Fibroblast of peridontal ligament (primary cell): ENCODE measurements around the gene AGO3.

Experiments
- DNase-seq: peaks from one replicate; pipeline ENCODE4 v3.0.0-alpha.2; 2010; ENCODE audit errors: extremely low read depth

The AGO3 gene

DNA sequence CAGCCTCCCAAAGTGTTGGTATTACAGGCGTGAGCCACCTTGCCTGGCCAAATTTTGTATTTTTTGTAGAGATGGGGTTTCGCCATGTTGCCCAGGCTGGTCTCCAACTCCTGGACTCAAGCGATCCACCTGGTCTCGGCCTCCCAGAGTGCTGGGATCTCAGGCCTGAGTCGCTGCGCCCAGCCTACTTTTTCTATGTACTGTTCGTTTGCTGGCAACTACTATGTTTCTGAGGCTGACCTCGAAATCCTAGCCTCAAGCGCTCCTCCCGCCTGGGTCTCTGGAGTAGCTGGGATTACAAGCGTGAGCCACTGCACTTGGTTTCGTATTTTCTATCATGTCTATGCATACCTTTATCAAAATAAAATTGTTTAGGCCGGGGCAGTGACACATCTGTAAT lies 152.3 kb downstream of the AGO3 start:
- no peak for DNase-seq

DNA sequence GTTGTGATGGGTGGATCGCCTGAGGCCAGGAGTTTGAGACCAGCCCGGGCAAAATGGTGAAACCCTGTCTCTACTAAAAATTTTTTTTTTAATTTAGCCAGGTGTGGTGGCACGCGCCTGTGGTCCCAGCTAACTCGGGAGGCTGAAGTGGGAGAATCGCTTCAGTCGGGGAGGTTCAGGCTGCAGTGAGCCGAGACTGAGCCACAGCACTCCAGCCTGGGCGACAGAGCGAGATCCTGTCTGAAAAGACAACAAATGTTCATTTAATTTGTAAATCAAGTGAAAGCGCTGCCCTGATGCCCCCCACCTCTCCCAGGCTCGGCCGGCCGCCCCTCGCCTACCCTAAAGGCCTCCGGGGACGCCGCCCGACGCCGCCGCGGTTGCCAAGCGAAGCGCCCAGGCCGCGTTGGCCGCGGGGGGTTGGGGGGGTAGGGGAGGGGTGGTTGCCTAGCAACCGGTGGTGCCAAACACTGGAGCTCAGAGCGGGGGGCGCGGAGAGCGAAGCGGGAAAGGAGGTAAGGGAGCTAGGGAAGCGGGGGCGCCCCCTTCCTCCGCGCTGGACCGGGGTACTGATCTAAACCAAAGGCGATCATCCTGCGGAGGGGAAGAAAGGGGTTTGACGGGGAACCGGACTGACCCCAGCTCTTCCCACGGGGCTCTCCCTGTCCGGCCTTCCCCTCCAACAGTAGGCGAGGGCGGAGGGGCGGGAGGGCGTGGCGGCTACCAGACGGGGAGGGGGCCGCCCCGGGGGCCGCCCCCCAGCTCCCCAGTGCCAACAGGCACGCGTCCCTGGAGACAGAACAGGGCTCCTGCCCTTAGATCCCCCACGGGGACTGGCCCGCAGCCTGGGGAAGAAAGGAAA lies 153.0 kb downstream of the AGO3 start, which contains the start of gene TEKT2:
Gene TEKT2 (plus strand): TSS at position 460 of the 862 bp plus-strand sequence. CDS start 828 bp downstream, outside the sequence.
- DNase-seq = no peak

DNA sequence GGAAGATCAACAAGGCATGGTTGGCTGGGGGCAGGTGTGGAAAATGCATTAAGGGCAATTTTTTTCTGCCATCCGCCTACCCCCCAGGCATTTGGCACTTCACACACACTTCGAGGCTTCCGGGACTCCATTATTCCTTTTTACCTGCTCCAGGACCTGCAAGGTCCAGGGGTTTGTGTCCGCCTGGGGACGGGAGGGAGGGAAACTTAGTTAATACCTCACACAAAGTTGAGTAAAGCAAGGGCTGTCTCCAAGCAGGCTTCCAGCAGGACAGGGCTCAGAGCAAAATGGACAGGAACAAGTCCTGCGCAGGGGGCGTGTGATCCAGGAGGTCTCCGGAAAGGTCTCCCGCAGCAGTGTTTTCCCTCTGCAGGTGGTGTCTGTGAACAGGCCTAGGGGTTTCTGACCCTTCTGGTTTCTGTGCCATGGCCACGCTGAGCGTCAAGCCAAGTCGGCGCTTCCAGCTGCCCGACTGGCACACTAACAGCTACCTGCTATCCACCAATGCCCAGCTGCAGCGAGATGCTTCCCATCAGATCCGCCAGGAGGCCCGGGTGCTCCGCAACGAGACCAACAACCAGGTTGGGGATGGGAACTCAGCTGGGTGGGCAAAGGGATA lies 153.7 kb downstream of the AGO3 start:
- no peak for DNase-seq

DNA sequence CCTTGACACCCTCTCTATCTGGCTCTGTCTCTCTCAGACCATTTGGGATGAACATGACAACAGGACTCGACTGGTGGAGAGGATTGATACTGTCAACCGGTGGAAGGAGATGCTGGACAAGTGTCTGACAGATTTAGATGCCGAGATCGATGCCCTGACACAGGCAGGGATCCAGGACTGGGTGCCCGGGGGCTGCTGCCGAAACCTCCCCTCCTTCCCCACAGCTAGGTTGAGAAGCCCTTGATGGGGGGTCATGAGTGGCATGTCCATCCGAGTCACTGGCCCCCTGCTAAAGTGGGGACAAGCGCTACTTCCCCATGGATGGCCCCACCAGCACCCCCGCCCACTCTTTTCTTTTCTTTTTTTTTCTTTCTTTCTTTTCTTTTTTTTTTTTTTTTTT lies 154.2 kb downstream of the AGO3 start:
- no peak for DNase-seq

DNA sequence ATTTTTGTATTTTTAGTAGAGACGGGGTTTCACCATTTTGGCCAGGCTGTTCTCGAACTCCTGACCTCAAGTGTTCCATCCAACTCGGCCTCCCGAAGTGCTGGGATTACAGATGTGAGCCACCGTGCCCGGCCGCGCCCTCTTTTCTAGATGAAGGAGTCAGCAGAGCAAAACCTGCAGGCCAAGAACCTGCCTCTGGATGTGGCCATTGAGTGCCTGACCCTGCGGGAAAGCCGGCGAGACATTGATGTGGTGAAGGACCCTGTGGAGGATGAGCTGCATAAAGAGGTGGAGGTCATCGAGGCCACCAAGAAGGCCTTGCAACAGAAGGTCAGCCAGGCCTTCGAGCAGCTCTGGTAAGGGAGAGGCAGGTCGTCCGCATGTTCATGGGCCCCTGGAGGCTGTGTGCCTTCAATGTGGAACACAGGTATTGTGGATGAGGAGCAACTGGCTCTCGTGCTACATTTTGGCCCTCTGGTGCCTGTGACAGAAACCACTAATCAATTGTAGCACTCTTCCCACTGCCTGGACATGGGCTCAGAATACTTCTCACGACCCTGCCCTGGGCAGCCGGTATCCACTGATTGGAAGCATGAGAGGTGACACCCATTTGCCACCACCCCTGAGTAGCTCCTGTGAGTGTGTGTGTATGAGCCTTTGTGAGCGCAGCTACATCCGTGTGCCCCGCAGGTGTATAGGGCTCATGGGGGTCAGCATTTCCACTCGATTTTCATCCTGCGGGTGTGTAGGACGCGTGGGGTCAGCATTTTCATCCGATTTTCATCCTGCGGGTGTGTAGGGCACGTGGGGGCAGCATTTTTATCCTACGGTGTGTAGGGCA lies 155.0 kb downstream of the AGO3 start:
- DNase-seq = no peak

DNA sequence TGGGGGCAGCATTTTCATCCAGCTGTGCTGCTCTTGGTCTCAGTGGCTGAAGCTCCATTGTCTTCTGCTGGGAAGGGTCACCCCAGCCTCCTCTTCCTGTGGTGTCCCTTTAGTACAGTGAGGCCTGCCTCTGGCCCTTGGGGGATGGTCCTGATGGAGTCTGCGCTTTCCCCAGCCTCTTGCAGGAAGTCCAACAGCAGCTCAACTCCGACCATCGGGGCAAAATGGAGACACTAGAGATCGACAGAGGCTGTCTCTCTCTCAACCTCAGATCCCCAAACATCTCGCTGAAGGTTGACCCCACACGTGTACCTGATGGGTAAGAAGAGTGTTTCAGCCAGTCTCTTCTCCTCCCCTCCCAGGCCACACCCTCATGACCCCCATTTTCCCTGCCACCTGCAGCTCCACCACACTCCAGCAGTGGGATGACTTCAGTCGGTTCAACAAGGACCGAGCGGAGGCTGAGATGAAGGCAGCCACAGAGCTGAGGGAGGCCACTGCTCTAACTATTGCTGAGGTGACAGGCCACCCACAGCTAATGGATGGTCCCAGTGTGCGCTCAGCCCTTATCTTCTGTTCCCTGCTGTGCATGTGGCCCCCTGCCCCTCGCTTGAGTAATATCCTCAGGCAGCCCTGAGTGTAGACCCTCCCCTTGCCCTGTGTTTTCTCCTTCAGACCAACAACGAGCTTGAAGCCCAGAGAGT lies 155.8 kb downstream of the AGO3 start:
- no peak for DNase-seq

DNA sequence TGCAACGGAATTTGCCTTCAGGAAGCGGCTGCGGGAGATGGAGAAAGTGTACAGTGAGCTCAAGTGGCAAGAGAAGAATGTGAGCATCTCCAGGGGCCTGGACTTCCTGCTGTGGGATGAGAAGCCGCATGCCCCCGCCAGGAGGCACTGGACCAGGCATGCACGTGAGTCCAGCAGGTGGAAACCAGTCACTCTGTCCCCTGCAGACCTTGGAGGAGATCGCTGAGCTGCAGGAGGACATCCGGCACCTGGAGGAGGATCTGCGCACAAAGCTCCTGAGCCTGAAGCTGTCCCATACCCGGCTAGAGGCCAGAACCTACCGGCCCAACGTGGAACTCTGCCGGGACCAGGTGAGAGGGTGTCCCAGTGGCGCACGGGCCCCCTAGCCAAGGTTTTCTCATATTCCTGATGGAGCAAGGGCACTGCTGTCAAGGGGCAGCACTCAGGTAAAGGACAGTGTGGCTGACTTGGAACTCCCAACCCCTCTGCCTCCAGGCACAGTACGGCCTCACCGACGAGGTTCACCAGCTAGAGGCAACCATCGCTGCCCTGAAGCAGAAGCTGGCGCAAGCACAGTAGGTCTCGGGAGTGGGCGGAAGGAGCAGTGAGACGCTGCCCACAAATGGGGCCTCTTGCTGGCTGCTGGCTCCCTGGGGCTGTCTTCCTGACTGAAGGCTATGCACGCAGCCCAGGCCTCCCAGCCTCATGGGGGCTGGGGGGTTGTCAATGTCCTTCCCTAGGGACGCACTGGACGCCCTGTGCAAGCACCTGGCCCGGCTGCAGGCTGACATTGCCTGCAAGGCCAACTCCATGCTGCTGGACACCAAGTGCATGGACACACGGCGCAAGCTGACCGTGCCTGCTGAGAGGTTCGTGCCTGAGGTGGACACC lies 156.6 kb downstream of the AGO3 start:
- DNase-seq = no peak

DNA sequence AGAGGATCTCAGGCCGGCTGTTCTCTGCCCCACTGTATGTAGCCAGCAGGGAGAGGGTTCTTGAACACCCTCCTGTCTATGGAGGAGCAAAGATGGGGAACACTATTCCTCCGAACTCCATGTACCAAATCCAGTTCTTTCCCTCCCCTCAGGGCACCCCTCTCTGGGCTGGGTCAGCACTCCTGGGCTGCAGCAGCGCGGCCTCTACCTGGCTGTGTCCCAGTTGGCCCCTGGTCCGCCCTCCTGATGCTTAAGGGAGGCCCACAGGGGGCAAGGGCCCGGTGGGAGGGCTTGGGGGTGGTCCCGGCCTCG lies 157.3 kb downstream of the AGO3 start:
- no peak for DNase-seq

DNA sequence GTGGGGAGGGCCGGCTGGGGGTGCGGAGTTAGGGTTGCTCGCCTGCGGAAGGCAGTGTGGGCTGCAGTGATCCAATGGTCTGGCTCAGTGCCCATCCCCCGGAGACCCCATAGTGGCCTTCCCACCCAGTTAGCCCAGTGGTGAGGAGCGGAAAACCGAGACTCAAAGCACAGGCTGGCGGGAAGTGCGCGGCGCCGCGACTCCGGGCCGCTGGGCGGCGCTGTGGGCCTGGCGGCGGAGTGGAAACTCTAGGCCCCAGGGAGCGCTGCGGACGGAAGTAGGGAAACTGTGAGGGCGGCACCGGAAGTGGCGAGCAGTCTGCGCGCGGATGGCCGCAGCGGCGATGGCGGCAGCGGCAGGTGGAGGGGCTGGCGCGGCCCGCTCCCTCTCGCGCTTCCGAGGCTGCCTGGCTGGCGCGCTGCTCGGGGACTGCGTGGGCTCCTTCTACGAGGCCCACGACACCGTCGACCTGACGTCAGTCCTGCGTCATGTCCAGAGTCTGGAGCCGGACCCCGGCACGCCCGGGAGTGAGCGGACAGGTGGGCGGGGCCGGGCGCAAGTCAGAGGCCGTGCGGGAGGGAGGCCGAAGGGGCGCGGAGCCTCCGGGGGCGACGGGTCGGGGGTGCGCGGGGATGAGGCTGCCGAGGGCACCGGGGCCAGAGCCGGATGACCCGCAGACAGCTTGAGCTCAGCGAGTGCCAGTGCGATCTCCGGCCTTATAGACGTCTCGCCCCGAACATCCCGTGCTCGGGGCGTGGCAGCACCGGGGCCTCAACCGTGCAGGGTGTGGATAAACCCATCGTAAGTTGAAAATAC lies 157.9 kb downstream of the AGO3 start, which contains the start of gene ADPRS:
Gene ADPRS (plus strand): TSS at position 316 of the 816 bp plus-strand sequence. CDS start 13 bp downstream, at position 329.
- DNase-seq = peak; percentile 85

DNA sequence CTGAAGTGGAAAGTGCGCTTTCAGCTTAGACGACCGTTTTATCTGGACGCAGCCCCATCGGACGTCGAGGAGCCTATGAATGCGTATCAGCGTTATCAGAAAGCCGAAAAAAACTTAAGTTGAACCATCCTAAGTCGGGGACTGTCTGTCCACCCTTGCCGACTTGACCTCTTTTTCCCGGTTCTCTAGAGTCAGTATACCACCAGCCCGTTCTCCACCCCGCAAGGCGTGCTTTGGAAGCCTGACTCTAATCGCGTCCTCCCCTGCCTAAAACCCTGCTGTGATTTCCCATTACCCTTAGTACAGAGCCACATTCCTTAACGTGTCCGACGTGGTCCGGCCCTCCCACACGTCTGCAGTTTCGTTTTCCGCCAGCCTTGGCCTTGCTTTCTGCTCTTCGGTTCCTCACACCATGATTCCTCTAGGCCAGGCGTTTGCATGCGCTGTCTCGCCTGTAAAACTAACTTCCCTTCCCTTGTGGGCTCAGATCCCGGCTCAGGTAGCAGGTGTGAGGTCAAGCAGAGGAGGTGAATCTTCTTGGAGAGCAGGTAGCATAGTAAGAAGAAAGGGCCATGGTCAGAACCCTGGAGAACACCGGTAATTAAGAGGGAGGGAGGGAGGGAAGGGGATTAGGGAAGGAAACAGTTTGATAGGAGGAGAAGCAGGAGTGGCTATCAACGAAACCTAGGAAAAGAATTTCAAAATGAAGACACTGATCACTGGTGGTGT lies 158.7 kb downstream of the AGO3 start:
- DNase-seq = peak; percentile 54

DNA sequence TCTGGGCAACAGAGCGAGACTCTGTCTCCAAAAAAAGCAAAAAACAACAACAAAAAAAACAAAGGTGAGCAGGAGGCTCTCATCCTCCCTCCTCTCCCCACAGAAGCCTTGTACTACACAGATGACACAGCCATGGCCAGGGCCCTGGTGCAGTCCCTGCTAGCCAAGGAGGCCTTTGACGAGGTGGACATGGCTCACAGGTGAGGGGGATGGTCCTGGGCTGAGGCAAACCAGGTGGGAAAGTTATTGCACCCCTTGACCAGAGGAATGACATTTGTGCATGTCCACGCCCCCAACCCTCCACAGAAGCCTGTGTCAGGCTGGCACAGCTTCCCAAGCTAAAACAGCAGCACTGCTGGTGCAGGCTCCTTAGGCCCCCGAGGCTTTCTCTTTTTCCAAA lies 160.2 kb downstream of the AGO3 start:
- DNase-seq = no peak

DNA sequence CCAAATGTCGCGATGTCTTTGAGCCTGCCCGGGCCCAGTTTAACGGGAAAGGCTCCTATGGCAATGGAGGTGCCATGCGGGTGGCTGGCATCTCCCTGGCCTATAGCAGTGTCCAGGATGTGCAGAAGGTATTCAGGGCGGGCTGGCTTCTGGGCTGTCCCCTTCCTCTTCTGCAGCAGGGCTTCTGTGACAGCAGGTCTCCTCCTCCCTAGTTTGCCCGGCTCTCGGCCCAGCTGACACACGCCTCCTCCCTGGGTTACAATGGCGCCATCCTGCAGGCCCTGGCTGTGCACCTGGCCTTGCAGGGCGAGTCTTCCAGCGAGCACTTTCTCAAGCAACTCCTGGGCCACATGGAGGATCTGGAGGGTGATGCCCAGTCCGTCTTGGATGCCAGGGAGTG lies 160.8 kb downstream of the AGO3 start:
- no peak for DNase-seq

DNA sequence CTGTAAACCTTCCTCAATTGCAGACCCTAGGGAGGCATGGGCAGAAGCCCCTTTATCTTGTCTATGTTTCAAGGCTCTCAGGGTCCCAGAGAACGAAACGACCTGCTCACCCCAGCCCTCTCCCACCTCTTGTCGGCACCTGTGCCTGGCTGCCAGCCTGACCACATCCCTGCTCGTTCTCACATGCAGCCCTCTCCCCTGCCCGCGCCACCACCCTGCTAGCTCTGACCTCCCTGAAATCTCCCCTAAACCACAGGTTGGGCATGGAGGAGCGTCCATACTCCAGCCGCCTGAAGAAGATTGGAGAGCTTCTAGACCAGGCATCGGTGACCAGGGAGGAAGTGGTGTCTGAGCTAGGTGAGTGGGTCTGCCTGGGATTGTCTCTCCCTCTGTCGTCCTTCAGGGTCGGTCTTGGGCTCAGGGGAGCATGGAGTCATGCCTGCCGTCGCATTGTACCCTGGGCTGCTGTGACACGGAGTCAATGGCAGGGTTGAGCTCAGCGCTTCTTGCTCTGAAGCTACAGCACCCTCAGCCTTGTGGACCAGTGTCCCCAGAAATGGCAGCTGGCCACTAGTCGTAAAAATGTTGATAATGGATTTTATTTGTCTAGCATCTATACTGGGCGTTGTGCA lies 161.4 kb downstream of the AGO3 start:
- DNase-seq = no peak

DNA sequence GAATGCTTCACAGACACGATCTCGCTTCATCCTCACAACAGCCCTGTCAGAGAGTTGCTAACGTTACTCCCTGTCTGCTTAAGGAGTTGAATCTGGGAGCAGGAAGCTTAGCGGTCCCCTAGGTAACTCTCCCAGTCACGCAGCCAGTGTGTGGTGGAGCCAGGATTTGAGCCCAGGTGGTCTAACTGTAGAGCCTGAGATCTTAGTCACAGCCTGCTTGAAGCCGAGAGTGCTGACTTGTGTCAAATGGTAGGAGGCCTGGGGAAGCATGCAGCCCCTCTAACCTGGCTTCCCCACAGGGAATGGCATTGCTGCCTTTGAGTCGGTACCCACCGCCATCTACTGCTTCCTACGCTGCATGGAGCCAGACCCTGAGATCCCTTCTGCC lies 161.9 kb downstream of the AGO3 start:
- DNase-seq = no peak

DNA sequence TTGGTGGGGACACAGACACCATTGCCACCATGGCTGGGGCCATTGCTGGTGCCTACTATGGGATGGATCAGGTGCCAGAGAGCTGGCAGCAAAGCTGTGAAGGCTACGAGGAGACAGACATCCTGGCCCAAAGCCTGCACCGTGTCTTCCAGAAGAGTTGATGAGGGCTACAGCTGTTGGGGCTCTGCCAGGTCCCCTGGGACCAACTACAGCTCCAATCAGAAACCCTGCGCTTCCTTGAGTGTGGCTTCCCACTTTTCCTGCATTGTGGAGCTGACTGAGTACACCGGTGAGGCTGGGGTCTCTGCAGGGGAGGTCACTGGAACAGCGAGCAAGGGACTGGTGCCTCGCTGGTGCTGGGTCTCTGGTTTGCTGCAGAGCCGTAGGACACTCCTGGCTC lies 162.3 kb downstream of the AGO3 start:
- no peak for DNase-seq

DNA sequence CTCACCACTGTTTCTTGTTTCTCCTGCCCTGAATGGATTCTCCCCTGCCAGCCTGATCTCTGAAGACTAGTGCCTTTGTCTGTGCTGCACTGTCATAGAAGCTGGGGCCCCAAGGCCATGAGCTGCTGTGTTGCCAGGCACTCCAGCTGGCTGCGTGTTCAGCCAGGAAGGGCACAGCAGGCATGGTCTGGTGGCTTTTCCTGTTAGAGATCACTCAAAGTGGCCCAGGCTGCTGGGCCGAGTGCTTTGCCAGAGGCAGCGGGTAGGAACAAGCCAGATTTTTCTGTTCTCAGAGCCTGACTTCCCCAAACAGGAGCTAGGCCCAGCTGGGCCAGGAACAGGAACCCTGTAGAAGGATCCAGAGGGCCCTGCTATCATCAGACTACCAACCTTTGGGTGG lies 163.0 kb downstream of the AGO3 start:
- no peak for DNase-seq

DNA sequence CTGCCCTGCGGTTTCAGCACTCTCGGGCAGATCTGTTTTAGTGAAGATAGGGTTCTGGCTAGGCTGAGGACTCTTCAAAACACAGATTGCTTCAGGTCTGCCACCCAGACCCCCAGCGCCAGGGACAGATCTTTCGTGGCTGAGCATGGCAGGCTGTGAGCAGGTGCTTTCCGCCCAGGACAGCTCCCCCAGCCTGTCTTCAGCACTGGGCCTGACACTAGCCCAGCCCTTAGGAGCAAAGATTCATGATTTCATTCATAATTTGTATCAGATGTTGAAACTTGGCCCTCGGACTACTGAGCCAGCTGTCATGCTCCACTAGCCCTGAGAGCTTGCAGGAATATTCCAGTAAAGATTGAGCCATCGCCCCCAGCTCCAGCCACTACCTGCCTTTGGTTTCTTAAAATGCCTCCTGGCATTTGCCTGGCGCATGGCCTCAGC lies 163.7 kb downstream of the AGO3 start:
- peak; percentile 89 for DNase-seq

DNA sequence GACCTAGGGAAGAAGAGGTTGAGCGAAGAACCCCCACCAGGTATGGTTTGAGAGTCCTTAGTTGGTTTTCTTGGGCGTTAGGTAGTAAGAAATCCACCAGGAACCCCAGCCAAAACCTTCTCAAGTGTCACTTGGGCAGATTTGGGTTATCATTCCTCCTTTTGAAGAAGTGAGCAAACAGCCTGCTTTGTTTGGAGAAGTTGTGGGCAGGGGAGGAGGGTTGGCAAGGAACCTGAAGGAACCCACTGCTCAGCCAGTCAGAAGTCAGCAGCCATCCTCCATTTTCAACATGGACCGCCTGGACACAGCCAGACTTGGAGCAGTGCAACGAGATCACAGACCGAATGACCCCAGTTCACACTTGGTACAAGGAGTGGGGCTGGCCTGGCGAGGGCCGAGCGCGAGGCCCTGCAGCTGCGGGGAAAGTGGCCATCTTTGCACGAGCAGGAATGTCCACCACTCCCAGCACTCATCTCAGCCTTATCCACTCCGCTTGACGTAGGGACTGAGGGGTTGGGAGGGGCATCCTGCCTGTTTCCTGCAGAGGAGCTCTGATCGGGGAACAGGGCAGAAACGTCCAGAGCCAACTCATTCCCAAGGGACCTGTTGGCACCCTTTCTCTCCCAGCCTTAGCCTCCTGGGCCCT lies 165.0 kb downstream of the AGO3 start:
- DNase-seq = no peak
